HepG2 (cell line): ENCODE results near the gene PMEPA1. TPM values are rescaled to one million over a fixed set of nuclear protein-coding genes. Genes with fewer than 3 reads are reported as not detected.

Source experiments
- ARNTL ChIP-seq: sonication (generic); formaldehyde crosslinking; IDR thresholded peaks from 2 replicates; pipeline ENCODE4 v1.4.0; 2020; ENCODE audit warnings: mild to moderate bottlenecking, missing genetic modification reagents
- DPF2 ChIP-seq: sonication (generic); formaldehyde crosslinking; IDR thresholded peaks from 2 replicates; pipeline ENCODE4 v1.4.0; 2020; ENCODE audit warnings: mild to moderate bottlenecking, low read depth, missing genetic modification reagents, borderline replicate concordance
- FOXA3 ChIP-seq: IDR thresholded peaks from 2 replicates; pipeline ENCODE4 v1.6.1; 2016; ENCODE audit warnings: missing genetic modification reagents, missing compliant biosample characterization
- HOXD1 ChIP-seq: sonication (generic); formaldehyde crosslinking; IDR thresholded peaks from 2 replicates; pipeline ENCODE4 v1.5.0; 2020; ENCODE audit warnings: missing genetic modification reagents
- POLR2G ChIP-seq: fragments of 200-400 bp; formaldehyde crosslinking; IDR thresholded peaks from 2 replicates; pipeline ENCODE4 v1.6.1; 2018; ENCODE audit warnings: mild to moderate bottlenecking, low read depth, low read length, moderate library complexity
- SALL1 ChIP-seq: sonication (generic); formaldehyde crosslinking; IDR thresholded peaks from 2 replicates; pipeline ENCODE4 v1.8.0; 2022; ENCODE audit warnings: mild to moderate bottlenecking, missing genetic modification reagents
- TARDBP ChIP-seq: sonication (generic); formaldehyde crosslinking; IDR thresholded peaks from 2 replicates; pipeline ENCODE4 v1.8.0; 2022; ENCODE audit warnings: mild to moderate bottlenecking, missing genetic modification reagents
- ZFP41 ChIP-seq: sonication (generic); formaldehyde crosslinking; IDR thresholded peaks from 2 replicates; pipeline ENCODE4 v1.4.0; 2020; ENCODE audit warnings: mild to moderate bottlenecking, missing genetic modification reagents, borderline replicate concordance
- ZNF263 ChIP-seq: sonication (generic); formaldehyde crosslinking; IDR thresholded peaks from 2 replicates; pipeline ENCODE4 v1.4.0; 2020; ENCODE audit warnings: missing genetic modification reagents
- polyA plus RNA-seq, 8 experiments: library from polyadenylated mRNA; depleted of rRNA in 3 of 8; stranded (reverse) in 7 of 8; unstranded in 1 of 8; fragments of >200 nt; fragmentation: Illumina TruSeq in 4 of 8; extraction: Trizol in 4 of 8; gene quantifications; 2 replicates each; pipeline versions ENCODE4 v1.2.1 to v1.2.3, GENCODE V29; 2011 to 2016; ENCODE audit warnings: low read depth in 4 of 8, missing spikeins in 1 of 8, mixed read lengths in 1 of 8; ENCODE audit not compliant: insufficient read depth in 1 of 8
- total RNA-seq, 5 experiments: library from RNA; depleted of rRNA; stranded (reverse); fragments of >200 nt; fragmentation: Illumina TruSeq; extraction: Trizol; gene quantifications; 2 replicates each; pipeline ENCODE4 v1.2.3, GENCODE V29; 2016; ENCODE audit warnings: low read depth in 1 of 5
- TF ChIP-seq, protein P1 (sequence below), 2 experiments: sonication (generic) in 1 of 2; formaldehyde crosslinking in 1 of 2; IDR thresholded peaks; 2 replicates each; pipeline versions ENCODE4 v1.5.1 to v1.6.1; 2011 to 2020; ENCODE audit warnings: borderline replicate concordance in 1 of 2, low read depth in 1 of 2, low read length in 1 of 2, mild to moderate bottlenecking in 1 of 2, missing genetic modification reagents in 1 of 2, moderate library complexity in 1 of 2
- TF ChIP-seq, protein P2 (sequence below): sonication (generic); formaldehyde crosslinking; IDR thresholded peaks from 2 replicates; pipeline ENCODE4 v1.4.0; 2020; ENCODE audit warnings: missing genetic modification reagents, borderline replicate concordance
- TF ChIP-seq, protein P3 (sequence below): sonication (generic); formaldehyde crosslinking; IDR thresholded peaks from 2 replicates; pipeline ENCODE4 v1.4.0; 2020; ENCODE audit warnings: missing genetic modification reagents
- TF ChIP-seq, protein P4 (sequence below): sonication (generic); formaldehyde crosslinking; IDR thresholded peaks from 2 replicates; pipeline ENCODE4 v1.5.1; 2020; ENCODE audit warnings: missing genetic modification reagents, mild to moderate bottlenecking, borderline replicate concordance

PMEPA1 gene
- total and polyA plus RNA-seq, 2 of the 13 experiments (the other 11 are each of a cell fraction or from before 2014, with no cell fraction given) = not detected

DNA sequence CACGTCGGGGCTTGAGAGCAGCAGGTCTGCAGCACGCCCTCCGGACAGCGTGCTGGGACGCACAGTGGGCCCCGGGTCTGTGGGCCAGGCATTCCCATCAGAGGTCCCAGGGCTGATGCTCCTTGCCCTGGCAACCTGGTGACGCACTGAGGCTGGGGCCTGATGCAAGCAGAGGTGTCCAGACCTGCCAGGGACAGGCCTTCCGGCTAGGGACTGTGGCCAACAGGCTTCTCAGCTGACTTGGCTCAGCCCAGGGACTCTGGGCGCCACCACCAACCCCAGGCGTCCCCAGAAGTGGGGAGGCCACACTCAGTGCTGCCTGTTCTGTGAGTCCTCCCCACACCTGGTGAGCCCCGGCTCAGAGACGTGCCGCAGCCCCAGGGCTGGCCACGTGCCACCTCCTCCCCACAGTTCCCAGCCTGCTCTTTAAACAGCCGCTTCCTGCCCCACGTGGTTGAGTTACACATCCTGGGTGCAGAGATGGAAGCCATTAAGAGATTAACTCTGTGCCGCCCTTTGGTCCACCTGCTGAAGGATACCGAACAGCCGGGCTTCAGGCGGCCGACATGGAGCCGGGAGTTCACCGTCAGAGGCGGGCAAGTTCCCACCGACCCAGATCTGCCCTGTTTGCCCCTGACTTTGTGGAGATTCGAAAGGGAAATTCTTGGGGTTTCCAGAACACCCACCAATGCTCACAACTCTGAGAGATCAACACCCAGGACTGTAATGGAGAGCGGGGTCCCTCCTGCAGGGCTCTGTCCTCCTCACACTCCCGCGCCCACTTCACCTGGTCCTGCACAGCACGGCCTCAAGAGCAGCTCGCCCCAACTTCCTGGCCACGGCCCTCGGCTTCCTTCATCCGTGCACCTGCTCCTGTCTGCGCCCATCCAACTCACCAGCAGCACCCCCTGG is 52.0 kb downstream of the PMEPA1 start (continued):
- TF ChIP-seq, protein P1, sequence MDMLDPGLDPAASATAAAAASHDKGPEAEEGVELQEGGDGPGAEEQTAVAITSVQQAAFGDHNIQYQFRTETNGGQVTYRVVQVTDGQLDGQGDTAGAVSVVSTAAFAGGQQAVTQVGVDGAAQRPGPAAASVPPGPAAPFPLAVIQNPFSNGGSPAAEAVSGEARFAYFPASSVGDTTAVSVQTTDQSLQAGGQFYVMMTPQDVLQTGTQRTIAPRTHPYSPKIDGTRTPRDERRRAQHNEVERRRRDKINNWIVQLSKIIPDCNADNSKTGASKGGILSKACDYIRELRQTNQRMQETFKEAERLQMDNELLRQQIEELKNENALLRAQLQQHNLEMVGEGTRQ (IDR thresholded peaks at IDR 0.05; ENCODE audit: low read depth, low read length) = no peak
- TF ChIP-seq, protein P1 (CRISPR knock-in tag; IDR thresholded peaks at IDR 0.05; ENCODE audit: borderline replicate concordance) = peak; percentile 71; the same call in 1 of the 2 replicates
- TF ChIP-seq POLR2G (no peak), FOXA3 (peak; percentile 16; the same call in 1 of the 2 replicates), ZNF263 (CRISPR knock-in tag) (peak; percentile 96), TARDBP (CRISPR knock-in tag) (no peak), ARNTL (peak; percentile 73; the same call in 1 of the 2 replicates), HOXD1 (CRISPR knock-in tag) (no peak), DPF2 (no peak), SALL1 (CRISPR knock-in tag) (peak; percentile 67), ZFP41 (CRISPR knock-in tag) (no peak)
- TF ChIP-seq, protein P2, sequence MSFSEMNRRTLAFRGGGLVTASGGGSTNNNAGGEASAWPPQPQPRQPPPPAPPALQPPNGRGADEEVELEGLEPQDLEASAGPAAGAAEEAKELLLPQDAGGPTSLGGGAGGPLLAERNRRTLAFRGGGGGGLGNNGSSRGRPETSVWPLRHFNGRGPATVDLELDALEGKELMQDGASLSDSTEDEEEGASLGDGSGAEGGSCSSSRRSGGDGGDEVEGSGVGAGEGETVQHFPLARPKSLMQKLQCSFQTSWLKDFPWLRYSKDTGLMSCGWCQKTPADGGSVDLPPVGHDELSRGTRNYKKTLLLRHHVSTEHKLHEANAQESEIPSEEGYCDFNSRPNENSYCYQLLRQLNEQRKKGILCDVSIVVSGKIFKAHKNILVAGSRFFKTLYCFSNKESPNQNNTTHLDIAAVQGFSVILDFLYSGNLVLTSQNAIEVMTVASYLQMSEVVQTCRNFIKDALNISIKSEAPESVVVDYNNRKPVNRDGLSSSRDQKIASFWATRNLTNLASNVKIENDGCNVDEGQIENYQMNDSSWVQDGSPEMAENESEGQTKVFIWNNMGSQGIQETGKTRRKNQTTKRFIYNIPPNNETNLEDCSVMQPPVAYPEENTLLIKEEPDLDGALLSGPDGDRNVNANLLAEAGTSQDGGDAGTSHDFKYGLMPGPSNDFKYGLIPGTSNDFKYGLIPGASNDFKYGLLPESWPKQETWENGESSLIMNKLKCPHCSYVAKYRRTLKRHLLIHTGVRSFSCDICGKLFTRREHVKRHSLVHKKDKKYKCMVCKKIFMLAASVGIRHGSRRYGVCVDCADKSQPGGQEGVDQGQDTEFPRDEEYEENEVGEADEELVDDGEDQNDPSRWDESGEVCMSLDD (CRISPR knock-in tag) = no peak
- TF ChIP-seq, protein P3, sequence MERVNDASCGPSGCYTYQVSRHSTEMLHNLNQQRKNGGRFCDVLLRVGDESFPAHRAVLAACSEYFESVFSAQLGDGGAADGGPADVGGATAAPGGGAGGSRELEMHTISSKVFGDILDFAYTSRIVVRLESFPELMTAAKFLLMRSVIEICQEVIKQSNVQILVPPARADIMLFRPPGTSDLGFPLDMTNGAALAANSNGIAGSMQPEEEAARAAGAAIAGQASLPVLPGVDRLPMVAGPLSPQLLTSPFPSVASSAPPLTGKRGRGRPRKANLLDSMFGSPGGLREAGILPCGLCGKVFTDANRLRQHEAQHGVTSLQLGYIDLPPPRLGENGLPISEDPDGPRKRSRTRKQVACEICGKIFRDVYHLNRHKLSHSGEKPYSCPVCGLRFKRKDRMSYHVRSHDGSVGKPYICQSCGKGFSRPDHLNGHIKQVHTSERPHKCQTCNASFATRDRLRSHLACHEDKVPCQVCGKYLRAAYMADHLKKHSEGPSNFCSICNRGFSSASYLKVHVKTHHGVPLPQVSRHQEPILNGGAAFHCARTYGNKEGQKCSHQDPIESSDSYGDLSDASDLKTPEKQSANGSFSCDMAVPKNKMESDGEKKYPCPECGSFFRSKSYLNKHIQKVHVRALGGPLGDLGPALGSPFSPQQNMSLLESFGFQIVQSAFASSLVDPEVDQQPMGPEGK (CRISPR knock-in tag) = peak; percentile 24; the same call in 1 of the 2 replicates
- TF ChIP-seq, protein P4, sequence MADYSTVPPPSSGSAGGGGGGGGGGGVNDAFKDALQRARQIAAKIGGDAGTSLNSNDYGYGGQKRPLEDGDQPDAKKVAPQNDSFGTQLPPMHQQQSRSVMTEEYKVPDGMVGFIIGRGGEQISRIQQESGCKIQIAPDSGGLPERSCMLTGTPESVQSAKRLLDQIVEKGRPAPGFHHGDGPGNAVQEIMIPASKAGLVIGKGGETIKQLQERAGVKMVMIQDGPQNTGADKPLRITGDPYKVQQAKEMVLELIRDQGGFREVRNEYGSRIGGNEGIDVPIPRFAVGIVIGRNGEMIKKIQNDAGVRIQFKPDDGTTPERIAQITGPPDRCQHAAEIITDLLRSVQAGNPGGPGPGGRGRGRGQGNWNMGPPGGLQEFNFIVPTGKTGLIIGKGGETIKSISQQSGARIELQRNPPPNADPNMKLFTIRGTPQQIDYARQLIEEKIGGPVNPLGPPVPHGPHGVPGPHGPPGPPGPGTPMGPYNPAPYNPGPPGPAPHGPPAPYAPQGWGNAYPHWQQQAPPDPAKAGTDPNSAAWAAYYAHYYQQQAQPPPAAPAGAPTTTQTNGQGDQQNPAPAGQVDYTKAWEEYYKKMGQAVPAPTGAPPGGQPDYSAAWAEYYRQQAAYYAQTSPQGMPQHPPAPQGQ (CRISPR knock-in tag) = no peak
